Endometrial microvascular endothelial cells (primary cell): ENCODE results near the gene MS4A10. TPM values are rescaled to one million over a fixed set of nuclear protein-coding genes. Genes with fewer than 3 reads are reported as not detected.

ENCODE experiments used
- in situ Hi-C: cut with HindIII; loops from 2 replicates; pipeline ENCODE4 v1.10.0; 2017; ENCODE audit warnings: low sequenced_read_pairs, low pct_unique_long_range_greater_than_20kb; ENCODE audit errors: inconsistent ontology term
- total RNA-seq: library from RNA; depleted of rRNA; stranded (reverse); fragments of >200 nt; gene quantifications from one replicate; pipeline ENCODE4 v1.2.3, GENCODE V29; 2015; ENCODE audit errors: inconsistent ontology term

The MS4A10 gene
- total RNA-seq, 1 donor from 2014 or later, result not detected

GRCh38 chr11:60842668-60843600, 57.8 kb downstream of the MS4A10 start:
- in situ Hi-C loops, result no loop called here

DNA sequence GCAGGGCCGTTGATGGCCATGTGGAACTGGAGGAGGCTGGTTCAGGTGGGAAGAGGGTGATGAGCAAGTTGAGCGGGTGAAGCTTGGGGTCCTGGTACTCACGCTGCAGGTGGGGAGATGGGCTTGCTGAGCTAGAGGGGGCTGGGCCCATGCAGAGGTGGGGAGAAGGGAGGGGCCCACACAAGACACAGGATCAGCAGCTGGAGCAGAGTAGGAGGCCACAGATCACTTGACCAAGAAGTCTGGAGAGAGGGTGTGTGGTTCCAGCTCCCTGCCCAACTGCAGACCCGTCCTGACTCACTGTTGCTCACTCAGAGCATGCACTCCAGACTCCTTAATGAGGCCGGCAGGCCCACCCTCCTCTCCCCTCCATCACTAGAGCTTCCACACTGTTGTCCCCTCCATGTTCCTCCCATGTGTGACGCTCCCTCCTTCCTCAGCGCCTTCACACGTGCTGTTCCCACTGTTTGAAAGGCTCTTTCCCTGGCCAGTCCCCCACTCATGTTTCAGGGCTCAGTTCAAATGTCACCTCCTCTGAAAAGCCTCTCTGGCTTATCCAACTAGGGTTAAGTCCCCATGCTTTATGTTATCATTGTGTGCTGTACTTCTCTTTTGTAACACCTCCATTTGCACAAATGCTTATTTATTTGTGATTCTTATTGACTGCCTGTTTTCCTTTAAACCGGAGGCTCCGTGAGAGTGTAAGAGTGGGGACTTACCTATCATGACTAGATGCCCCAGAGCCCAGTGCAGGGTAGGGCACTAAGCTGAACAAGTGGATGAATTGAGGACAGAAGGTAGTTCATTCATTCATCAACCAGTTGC, 59.1 kb downstream of the MS4A10 start:
- in situ Hi-C loops, result no loop called here

- in situ Hi-C loops, result no loop called here
Measured at GRCh38 chr11:60844870-60845221, 59.7 kb downstream of the MS4A10 start.

GRCh38 chr11:60845338-60845737, 60.2 kb downstream of the MS4A10 start:
- in situ Hi-C loops, result no loop called here

DNA sequence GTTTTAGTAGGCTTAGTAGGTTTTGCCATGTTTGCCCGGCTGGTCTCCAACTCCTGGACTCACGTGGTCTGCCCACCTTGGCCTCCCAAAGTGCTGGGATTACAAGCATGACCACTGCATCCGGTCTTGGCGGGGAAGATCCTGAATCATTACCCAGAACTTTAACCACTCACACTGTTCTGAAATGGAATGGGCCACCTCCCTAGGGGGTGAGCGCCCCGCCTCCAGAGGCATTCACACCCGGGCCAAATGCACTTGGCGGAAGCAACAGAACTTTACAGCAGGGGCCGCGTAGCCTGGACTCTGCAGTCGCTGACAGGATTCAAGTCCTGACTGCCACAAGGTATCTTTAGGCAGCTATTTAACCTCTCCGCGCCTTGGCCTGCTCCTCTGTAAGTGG, 62.1 kb downstream of the MS4A10 start:
- in situ Hi-C loops, result no loop called here

DNA sequence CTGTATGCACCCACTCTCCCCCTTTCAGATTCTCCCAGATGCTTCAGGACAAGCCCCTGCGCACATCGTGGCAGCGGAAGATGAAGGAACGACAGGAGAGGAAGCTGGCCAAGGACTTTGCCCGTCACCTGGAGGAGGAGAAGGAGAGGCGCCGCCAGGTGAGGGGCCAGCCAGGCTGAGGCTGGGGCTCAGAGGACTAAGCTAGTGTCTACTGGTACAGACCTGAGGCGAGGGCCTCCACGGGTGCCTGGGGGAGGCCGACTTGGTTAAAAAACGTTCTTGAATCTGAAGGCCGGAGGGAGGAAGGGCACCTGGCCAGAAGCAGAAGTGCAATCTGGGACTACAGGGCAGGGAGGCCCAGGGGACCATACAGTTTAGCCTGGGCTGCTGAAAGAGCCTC, 62.8 kb downstream of the MS4A10 start:
- in situ Hi-C loops, result no loop called here

DNA sequence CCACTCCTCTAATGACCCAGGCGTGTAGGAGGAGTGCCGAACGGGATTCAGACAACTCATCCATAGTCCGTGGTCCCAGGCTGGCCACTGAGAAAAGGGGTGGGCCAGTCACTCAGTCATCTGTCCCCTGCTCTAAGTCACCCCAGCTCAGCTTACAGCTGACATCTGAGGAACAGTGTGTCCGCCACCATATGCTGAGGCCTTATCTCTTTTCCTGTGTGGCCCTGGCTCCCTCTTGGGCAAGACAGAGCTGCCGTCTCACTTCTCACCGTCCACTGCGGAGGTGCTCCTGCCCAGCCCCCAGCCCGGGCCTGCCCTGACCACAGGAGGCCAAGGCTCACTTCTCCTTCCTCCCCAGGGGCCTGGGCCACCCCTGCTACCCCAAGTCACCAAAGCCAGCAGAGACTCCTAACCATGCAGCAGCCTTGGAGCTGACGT, 63.6 kb downstream of the MS4A10 start:
- in situ Hi-C loops, result no loop called here

- in situ Hi-C loops, result no loop called here
Measured at GRCh38 chr11:60849641-60850520, 64.7 kb downstream of the MS4A10 start.

Other genes with a start within 250 kb of the MS4A10 start
- not detected for gene MS4A8, start 85.7 kb upstream of the MS4A10 start, total RNA-seq
- not detected for gene MS4A18, start 60.6 kb upstream of the MS4A10 start, total RNA-seq
- gene MS4A15, start 28.5 kb upstream of the MS4A10 start, total RNA-seq, result not detected
- gene CCDC86, start 56.8 kb downstream of the MS4A10 start, total RNA-seq, result 80.8 TPM
- gene PTGDR2, start 70.6 kb downstream of the MS4A10 start, total RNA-seq, result not detected
- not detected for gene ZP1, start 82.2 kb downstream of the MS4A10 start, total RNA-seq
- 130 TPM for gene PRPF19, start 121.3 kb downstream of the MS4A10 start, total RNA-seq
- gene TMEM109, start 128.8 kb downstream of the MS4A10 start, total RNA-seq, result 190 TPM
- 105 TPM for gene TMEM132A, start 139.1 kb downstream of the MS4A10 start, total RNA-seq
- gene SLC15A3, start 166.8 kb downstream of the MS4A10 start, total RNA-seq, result 8.2 TPM
- gene CD6, start 186.3 kb downstream of the MS4A10 start, total RNA-seq, result not detected